Measurements from ENCODE around the gene TBC1D1. TPM values are rescaled to one million over a fixed set of nuclear protein-coding genes. Genes with fewer than 3 reads are reported as not detected.

TBC1D1 gene
- total RNA-seq, 1 donor from 2014 or later: 113 TPM

GRCh38 chr4:37938208-37938607 is 47.3 kb downstream of the TBC1D1 start:
- no peak for TF ChIP-seq CTCF (conservative IDR thresholded peaks at IDR 0.05)
- peaks cover 10% of the 10 kb centered on the region for H3K9me3 Mint-ChIP-seq
- no peak for DNase-seq (ENCODE audit: low read depth, low spot score)
- H3K4me1 Mint-ChIP-seq: no peaks in the 10 kb centered on the region
- H3K4me3 Mint-ChIP-seq: no peak overlapping the region
- H3K36me3 Mint-ChIP-seq (ENCODE audit: low read depth): peaks cover 2% of the 10 kb centered on the region
- peaks cover 2% of the 10 kb centered on the region for H3K27me3 Mint-ChIP-seq (ENCODE audit: low read depth)
- H3K27ac Mint-ChIP-seq (ENCODE audit: unreplicated experiment): no peak overlapping the region

GRCh38 chr4:37946503-37947179 is 55.8 kb downstream of the TBC1D1 start:
- no peak for DNase-seq (ENCODE audit: low read depth, low spot score)
- no peak overlapping the region for H3K27ac Mint-ChIP-seq (ENCODE audit: unreplicated experiment)
- H3K9me3 Mint-ChIP-seq: peaks cover 10% of the 10 kb centered on the region
- no peak overlapping the region for H3K4me3 Mint-ChIP-seq
- H3K27me3 Mint-ChIP-seq (ENCODE audit: low read depth): no peaks in the 10 kb centered on the region
- no peaks in the 10 kb centered on the region for H3K36me3 Mint-ChIP-seq (ENCODE audit: low read depth)
- TF ChIP-seq CTCF (conservative IDR thresholded peaks at IDR 0.05): no peak
- peaks cover 8% of the 10 kb centered on the region for H3K4me1 Mint-ChIP-seq

GRCh38 chr4:37948542-37948941 is 57.7 kb downstream of the TBC1D1 start:
- Mint-ChIP-seq H3K4me1 (peaks cover 8% of the 10 kb centered on the region), H3K36me3 (ENCODE audit: low read depth) (no peaks in the 10 kb centered on the region), H3K27me3 (ENCODE audit: low read depth) (no peaks in the 10 kb centered on the region), H3K27ac (ENCODE audit: unreplicated experiment) (no peak overlapping the region), H3K9me3 (peaks cover 3% of the 10 kb centered on the region), H3K4me3 (no peak overlapping the region)
- DNase-seq (ENCODE audit: low read depth, low spot score): no peak
- no peak for TF ChIP-seq CTCF (conservative IDR thresholded peaks at IDR 0.05)

GRCh38 chr4:37949636-37950426 is 58.9 kb downstream of the TBC1D1 start:
- Mint-ChIP-seq H3K4me1 (peaks cover 8% of the 10 kb centered on the region), H3K27ac (ENCODE audit: unreplicated experiment) (no peak overlapping the region), H3K36me3 (ENCODE audit: low read depth) (no peaks in the 10 kb centered on the region), H3K27me3 (ENCODE audit: low read depth) (no peaks in the 10 kb centered on the region), H3K9me3 (peaks cover 8% of the 10 kb centered on the region), H3K4me3 (no peak overlapping the region)
- TF ChIP-seq CTCF (conservative IDR thresholded peaks at IDR 0.05): no peak
- no peak for DNase-seq (ENCODE audit: low read depth, low spot score)

- Mint-ChIP-seq H3K4me1 (peaks cover 1% of the 10 kb centered on the region), H3K9me3 (peaks cover 8% of the 10 kb centered on the region)
Observed at GRCh38 chr4:37951461-37952352, 60.8 kb downstream of the TBC1D1 start.

More at GRCh38 chr4:37951461-37952352, 60.8 kb downstream of the TBC1D1 start:
- TF ChIP-seq CTCF (conservative IDR thresholded peaks at IDR 0.05): no peak
- no peak for DNase-seq (ENCODE audit: low read depth, low spot score)
- Mint-ChIP-seq H3K27ac (ENCODE audit: unreplicated experiment) (no peak overlapping the region), H3K27me3 (ENCODE audit: low read depth) (no peaks in the 10 kb centered on the region), H3K4me3 (no peak overlapping the region), H3K36me3 (ENCODE audit: low read depth) (no peaks in the 10 kb centered on the region)
